GM12878 (cell line): Measurements from ENCODE around the gene MTCH2. TPM values are rescaled to one million over a fixed set of nuclear protein-coding genes. Genes with fewer than 3 reads are reported as not detected.
A peak's percentile ranks its signal among the peaks of the same experiment; 100 is the strongest.

ENCODE experiments used
- CBX5 ChIP-seq: sonication (generic); IDR thresholded peaks from 2 replicates; pipeline ENCODE4 v1.6.1; 2016; ENCODE audit warnings: low read depth, moderate library complexity, mild to moderate bottlenecking, inconsistent platforms
- CHD2 ChIP-seq: IDR thresholded peaks from 2 replicates; pipeline ENCODE4 v1.6.1; 2011; ENCODE audit warnings: low read depth, low read length, improper control_type of control experiment, borderline replicate concordance
- CREM ChIP-seq: IDR thresholded peaks from 2 replicates; pipeline ENCODE4 v1.6.1; 2014; ENCODE audit warnings: antibody characterized with exemption, low read depth
- HDAC6 ChIP-seq: fragments of 200-600 bp; sonication (generic); IDR thresholded peaks from one replicate; pipeline ENCODE4 v1.8.0; 2017; ENCODE audit warnings: antibody characterized with exemption; ENCODE audit not compliant: unreplicated experiment
- JUND ChIP-seq: IDR thresholded peaks from 2 replicates; pipeline ENCODE4 v1.6.1; 2012; ENCODE audit warnings: low read depth, mild to moderate bottlenecking, low read length, improper control_type of control experiment, moderate library complexity
- KAT2A ChIP-seq: conservative IDR thresholded peaks from 2 replicates; pipeline ENCODE4 v1.6.1; 2011; ENCODE audit warnings: low read depth, low read length; ENCODE audit not compliant: control insufficient read depth
- KLF5 ChIP-seq: fragments of 450-650 bp; IDR thresholded peaks from 2 replicates; pipeline ENCODE4 v1.6.1; 2014; ENCODE audit warnings: mild to moderate bottlenecking; ENCODE audit not compliant: partially characterized antibody
- PAX8 ChIP-seq: fragments of 450-650 bp; IDR thresholded peaks from 2 replicates; pipeline ENCODE4 v1.6.1; 2017; ENCODE audit warnings: mild to moderate bottlenecking, moderate library complexity
- RBBP5 ChIP-seq: fragments of 200-600 bp; sonication (generic); conservative IDR thresholded peaks from 2 replicates; pipeline ENCODE4 v1.6.1; 2016
- SIX5 ChIP-seq: IDR thresholded peaks from 2 replicates; pipeline ENCODE4 v1.6.1; 2011; ENCODE audit warnings: mild to moderate bottlenecking, low read depth, low read length, moderate library complexity; ENCODE audit not compliant: severe bottlenecking
- SMARCA5 ChIP-seq: fragments of 450-650 bp; IDR thresholded peaks from 2 replicates; pipeline ENCODE4 v1.6.1; 2017; ENCODE audit warnings: mild to moderate bottlenecking
- SREBF2 ChIP-seq: IDR thresholded peaks from 2 replicates; pipeline ENCODE4 v1.6.1; 2012; ENCODE audit warnings: mild to moderate bottlenecking, low read length
- SUZ12 ChIP-seq: fragments of 200-600 bp; sonication (generic); IDR thresholded peaks from one replicate; pipeline ENCODE4 v1.6.1; 2018; ENCODE audit warnings: antibody characterized with exemption, mild to moderate bottlenecking; ENCODE audit not compliant: unreplicated experiment
- WRNIP1 ChIP-seq: IDR thresholded peaks from 2 replicates; pipeline ENCODE4 v1.6.1; 2011; ENCODE audit warnings: low read depth, low read length, improper control_type of control experiment, borderline replicate concordance
- ZNF217 ChIP-seq: fragments of 450-650 bp; IDR thresholded peaks from 2 replicates; pipeline ENCODE4 v1.6.1; 2017; ENCODE audit warnings: antibody characterized with exemption, mild to moderate bottlenecking
- ZNF622 ChIP-seq: fragments of 450-650 bp; IDR thresholded peaks from 2 replicates; pipeline ENCODE4 v1.6.1; 2017; ENCODE audit warnings: mild to moderate bottlenecking, inconsistent platforms
- polyA plus RNA-seq, 11 experiments: library from polyadenylated mRNA; depleted of rRNA in 4 of 11; unstranded in 6 of 11; stranded (reverse) in 5 of 11; fragments of >200 nt; fragmentation: Nextera tagmentation in 4 of 11; fragmentation: Illumina TruSeq in 1 of 11; extraction: Ambion mirVana in 4 of 11; extraction: Trizol in 1 of 11; gene quantifications; 1 replicate in 1 of 11; 2 replicates in 10 of 11; pipeline versions ENCODE4 v1.2.1 to v1.2.3, GENCODE V29; 2011 to 2016; ENCODE audit warnings: inconsistent platforms in 2 of 11, missing spikeins in 2 of 11, low read depth in 1 of 11
- total RNA-seq, 4 experiments: library from RNA; depleted of rRNA in 3 of 4; stranded (reverse); fragments of >200 nt in 3 of 4; fragmentation: Illumina TruSeq in 1 of 4; extraction: Trizol in 1 of 4; gene quantifications; 2 replicates each; pipeline versions ENCODE4 v1.2.1 to v1.2.3, GENCODE V29; 2013 to 2021
- TF ChIP-seq, protein P1 (sequence below): fragments of 450-650 bp; IDR thresholded peaks from 2 replicates; pipeline ENCODE4 v1.6.1; 2016; ENCODE audit warnings: mild to moderate bottlenecking, moderate library complexity, borderline replicate concordance
- TF ChIP-seq, protein P2 (sequence below): fragments of 450-650 bp; IDR thresholded peaks from 2 replicates; pipeline ENCODE4 v1.6.1; 2017; ENCODE audit warnings: antibody characterized with exemption, mild to moderate bottlenecking, moderate library complexity
- TF ChIP-seq, protein P3 (sequence below): fragments of 450-650 bp; formaldehyde crosslinking; IDR thresholded peaks from 2 replicates; pipeline ENCODE4 v1.4.0; 2020; ENCODE audit warnings: mild to moderate bottlenecking, moderate library complexity

Gene MTCH2
- total and polyA plus RNA-seq, 10 of the 15 experiments (the other 5 are each of a cell fraction or from before 2014, with no cell fraction given) = 72.4 to 341 (median 144) TPM

DNA sequence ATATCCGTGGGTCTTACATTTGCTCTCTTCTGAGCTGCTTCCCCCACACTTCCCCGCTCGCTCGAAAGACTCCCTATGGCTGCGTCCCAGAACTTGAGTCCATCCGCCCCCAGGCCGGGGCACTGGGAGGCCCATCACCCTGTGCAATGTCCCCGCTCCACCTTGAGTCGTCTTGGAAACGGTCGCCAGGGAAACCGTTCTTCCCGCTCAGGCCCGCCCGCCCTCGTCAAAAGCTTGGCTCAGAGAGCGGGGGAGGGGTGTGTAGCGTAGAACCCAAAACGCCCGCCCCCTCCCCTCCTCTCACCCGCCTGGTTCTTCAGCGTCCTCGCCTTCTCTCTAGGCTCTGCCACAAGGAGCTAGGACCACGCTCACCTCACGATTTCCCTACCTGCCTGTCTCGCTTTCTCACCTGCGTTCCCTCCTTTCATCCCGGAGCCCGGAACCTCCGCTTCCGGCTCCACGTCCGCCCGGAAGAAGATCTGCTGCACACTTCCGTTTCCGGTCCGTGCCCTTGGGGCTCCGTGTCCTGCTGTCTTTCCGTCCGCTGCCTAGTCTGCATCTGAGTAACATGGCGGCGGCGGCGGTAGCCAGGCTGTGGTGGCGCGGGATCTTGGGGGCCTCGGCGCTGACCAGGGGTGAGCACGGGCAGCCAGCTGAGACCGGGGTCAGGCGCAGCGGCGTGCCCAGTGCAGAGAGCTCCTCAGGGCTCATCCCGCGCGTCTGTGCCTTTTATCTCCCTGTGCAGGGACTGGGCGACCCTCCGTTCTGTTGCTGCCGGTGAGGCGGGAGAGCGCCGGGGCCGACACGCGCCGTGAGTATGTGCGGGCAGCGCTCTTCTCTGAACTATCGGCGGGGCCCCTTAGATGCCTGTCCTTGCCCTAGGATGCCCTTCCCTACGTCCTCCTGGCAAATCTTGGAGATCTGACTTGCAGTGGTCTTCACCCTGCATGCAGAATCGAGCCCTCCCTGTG, 63.5 kb downstream of the MTCH2 start, which contains the start of the genes KBTBD4 and NDUFS3 (continued):
- TF ChIP-seq, protein P1, sequence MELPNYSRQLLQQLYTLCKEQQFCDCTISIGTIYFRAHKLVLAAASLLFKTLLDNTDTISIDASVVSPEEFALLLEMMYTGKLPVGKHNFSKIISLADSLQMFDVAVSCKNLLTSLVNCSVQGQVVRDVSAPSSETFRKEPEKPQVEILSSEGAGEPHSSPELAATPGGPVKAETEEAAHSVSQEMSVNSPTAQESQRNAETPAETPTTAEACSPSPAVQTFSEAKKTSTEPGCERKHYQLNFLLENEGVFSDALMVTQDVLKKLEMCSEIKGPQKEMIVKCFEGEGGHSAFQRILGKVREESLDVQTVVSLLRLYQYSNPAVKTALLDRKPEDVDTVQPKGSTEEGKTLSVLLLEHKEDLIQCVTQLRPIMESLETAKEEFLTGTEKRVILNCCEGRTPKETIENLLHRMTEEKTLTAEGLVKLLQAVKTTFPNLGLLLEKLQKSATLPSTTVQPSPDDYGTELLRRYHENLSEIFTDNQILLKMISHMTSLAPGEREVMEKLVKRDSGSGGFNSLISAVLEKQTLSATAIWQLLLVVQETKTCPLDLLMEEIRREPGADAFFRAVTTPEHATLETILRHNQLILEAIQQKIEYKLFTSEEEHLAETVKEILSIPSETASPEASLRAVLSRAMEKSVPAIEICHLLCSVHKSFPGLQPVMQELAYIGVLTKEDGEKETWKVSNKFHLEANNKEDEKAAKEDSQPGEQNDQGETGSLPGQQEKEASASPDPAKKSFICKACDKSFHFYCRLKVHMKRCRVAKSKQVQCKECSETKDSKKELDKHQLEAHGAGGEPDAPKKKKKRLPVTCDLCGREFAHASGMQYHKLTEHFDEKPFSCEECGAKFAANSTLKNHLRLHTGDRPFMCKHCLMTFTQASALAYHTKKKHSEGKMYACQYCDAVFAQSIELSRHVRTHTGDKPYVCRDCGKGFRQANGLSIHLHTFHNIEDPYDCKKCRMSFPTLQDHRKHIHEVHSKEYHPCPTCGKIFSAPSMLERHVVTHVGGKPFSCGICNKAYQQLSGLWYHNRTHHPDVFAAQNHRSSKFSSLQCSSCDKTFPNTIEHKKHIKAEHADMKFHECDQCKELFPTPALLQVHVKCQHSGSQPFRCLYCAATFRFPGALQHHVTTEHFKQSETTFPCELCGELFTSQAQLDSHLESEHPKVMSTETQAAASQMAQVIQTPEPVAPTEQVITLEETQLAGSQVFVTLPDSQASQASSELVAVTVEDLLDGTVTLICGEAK = peak; percentile 100
- TF ChIP-seq PAX8 (no peak), HDAC6 (no peak), KAT2A (no peak), CBX5 (peak; percentile 90; the same call in 1 of the 2 replicates), WRNIP1 (peak; percentile 98), SUZ12 (no peak), ZNF217 (no peak), ZNF622 (no peak), SIX5 (peak; percentile 84), SMARCA5 (peak; percentile 84), JUND (no peak), CREM (peak; percentile 94), CHD2 (peak; percentile 93), KLF5 (peak; percentile 88), SREBF2 (peak; percentile 82), RBBP5 (no peak; the same call in 1 of the 2 replicates)
- TF ChIP-seq, protein P2, sequence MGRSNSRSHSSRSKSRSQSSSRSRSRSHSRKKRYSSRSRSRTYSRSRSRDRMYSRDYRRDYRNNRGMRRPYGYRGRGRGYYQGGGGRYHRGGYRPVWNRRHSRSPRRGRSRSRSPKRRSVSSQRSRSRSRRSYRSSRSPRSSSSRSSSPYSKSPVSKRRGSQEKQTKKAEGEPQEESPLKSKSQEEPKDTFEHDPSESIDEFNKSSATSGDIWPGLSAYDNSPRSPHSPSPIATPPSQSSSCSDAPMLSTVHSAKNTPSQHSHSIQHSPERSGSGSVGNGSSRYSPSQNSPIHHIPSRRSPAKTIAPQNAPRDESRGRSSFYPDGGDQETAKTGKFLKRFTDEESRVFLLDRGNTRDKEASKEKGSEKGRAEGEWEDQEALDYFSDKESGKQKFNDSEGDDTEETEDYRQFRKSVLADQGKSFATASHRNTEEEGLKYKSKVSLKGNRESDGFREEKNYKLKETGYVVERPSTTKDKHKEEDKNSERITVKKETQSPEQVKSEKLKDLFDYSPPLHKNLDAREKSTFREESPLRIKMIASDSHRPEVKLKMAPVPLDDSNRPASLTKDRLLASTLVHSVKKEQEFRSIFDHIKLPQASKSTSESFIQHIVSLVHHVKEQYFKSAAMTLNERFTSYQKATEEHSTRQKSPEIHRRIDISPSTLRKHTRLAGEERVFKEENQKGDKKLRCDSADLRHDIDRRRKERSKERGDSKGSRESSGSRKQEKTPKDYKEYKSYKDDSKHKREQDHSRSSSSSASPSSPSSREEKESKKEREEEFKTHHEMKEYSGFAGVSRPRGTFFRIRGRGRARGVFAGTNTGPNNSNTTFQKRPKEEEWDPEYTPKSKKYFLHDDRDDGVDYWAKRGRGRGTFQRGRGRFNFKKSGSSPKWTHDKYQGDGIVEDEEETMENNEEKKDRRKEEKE = no peak
- TF ChIP-seq, protein P3, sequence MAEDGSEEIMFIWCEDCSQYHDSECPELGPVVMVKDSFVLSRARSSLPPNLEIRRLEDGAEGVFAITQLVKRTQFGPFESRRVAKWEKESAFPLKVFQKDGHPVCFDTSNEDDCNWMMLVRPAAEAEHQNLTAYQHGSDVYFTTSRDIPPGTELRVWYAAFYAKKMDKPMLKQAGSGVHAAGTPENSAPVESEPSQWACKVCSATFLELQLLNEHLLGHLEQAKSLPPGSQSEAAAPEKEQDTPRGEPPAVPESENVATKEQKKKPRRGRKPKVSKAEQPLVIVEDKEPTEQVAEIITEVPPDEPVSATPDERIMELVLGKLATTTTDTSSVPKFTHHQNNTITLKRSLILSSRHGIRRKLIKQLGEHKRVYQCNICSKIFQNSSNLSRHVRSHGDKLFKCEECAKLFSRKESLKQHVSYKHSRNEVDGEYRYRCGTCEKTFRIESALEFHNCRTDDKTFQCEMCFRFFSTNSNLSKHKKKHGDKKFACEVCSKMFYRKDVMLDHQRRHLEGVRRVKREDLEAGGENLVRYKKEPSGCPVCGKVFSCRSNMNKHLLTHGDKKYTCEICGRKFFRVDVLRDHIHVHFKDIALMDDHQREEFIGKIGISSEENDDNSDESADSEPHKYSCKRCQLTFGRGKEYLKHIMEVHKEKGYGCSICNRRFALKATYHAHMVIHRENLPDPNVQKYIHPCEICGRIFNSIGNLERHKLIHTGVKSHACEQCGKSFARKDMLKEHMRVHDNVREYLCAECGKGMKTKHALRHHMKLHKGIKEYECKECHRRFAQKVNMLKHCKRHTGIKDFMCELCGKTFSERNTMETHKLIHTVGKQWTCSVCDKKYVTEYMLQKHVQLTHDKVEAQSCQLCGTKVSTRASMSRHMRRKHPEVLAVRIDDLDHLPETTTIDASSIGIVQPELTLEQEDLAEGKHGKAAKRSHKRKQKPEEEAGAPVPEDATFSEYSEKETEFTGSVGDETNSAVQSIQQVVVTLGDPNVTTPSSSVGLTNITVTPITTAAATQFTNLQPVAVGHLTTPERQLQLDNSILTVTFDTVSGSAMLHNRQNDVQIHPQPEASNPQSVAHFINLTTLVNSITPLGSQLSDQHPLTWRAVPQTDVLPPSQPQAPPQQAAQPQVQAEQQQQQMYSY = no peak
